ENCODE data around the gene PCDH17.

DNA sequence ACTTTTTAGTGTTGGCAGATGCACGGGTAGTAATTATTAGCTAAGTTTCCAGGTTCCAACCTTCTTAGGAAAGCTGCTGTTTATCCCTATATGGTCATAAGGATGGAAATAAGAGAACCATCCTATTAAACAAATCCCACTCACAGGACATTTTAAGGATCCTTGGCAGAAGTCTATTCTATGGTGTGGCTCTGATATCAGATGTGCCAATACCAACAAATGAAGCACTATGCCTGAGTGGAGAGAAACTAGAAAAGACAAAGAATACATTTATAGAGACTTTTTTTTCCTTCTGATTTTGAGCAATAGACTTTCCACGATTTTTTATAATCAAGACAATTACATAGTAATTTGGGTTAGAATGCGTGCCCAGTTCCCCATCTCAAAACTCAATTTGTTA, 12.6 kb downstream of the PCDH17 start:
- no peak for TF ChIP-seq CTCF (IDR thresholded peaks at IDR 0.05)
- no peak for TF ChIP-seq POLR2AphosphoS5 (IDR thresholded peaks at IDR 0.05)
